Measurements from ENCODE around the gene MALRD1.

Gene MALRD1

GRCh38 chr10:19158358-19158757 is 109.8 kb downstream of the MALRD1 start:
- H3K27ac Mint-ChIP-seq, result no peak overlapping the region
- no peak overlapping the region for H3K4me3 Mint-ChIP-seq
- DNase-seq (no peak), ATAC-seq (no peak)
- H3K4me1 Mint-ChIP-seq, result no peaks in the 10 kb centered on the region
- no peaks in the 10 kb centered on the region for H3K27me3 Mint-ChIP-seq
- peaks cover 0 to 14% of the 10 kb centered on the region in 2 donors for H3K9me3 Mint-ChIP-seq

- Mint-ChIP-seq H3K4me3 (no peak overlapping the region), H3K27me3 (no peaks in the 10 kb centered on the region), H3K9me3 (peaks cover 0 to 15% of the 10 kb centered on the region in 2 donors), H3K4me1 (no peaks in the 10 kb centered on the region), H3K27ac (no peak overlapping the region)
- DNase-seq (no peak), ATAC-seq (no peak)
Observed at GRCh38 chr10:19158870-19159269, 110.3 kb downstream of the MALRD1 start.

GRCh38 chr10:19164461-19164860 is 115.9 kb downstream of the MALRD1 start:
- H3K4me3 Mint-ChIP-seq, result no peak overlapping the region
- H3K27ac Mint-ChIP-seq, result no peak overlapping the region
- H3K9me3 Mint-ChIP-seq, result peaks cover 11 to 24% of the 10 kb centered on the region in 2 donors
- no peak for ATAC-seq
- DNase-seq, result no peak
- no peaks in the 10 kb centered on the region for H3K27me3 Mint-ChIP-seq
- no peaks in the 10 kb centered on the region for H3K4me1 Mint-ChIP-seq

GRCh38 chr10:19168584-19168983 is 120.0 kb downstream of the MALRD1 start:
- Mint-ChIP-seq H3K4me1 (no peaks in the 10 kb centered on the region), H3K27me3 (no peaks in the 10 kb centered on the region), H3K9me3 (peaks cover 11 to 13% of the 10 kb centered on the region in 2 donors), H3K27ac (no peak overlapping the region), H3K4me3 (no peak overlapping the region)
- DNase-seq, result no peak
- ATAC-seq, result no peak

- peaks cover 11 to 13% of the 10 kb centered on the region in 2 donors for H3K9me3 Mint-ChIP-seq
- ATAC-seq (no peak), DNase-seq (no peak)
- H3K27ac Mint-ChIP-seq, result no peak overlapping the region
- H3K4me3 Mint-ChIP-seq, result no peak overlapping the region
- H3K4me1 Mint-ChIP-seq, result no peaks in the 10 kb centered on the region
- no peaks in the 10 kb centered on the region for H3K27me3 Mint-ChIP-seq
Observed at GRCh38 chr10:19169041-19169440, 120.4 kb downstream of the MALRD1 start.

- Mint-ChIP-seq H3K9me3 (peaks cover 11 to 13% of the 10 kb centered on the region in 2 donors), H3K27me3 (no peaks in the 10 kb centered on the region), H3K27ac (no peak overlapping the region), H3K4me3 (no peak overlapping the region), H3K4me1 (no peaks in the 10 kb centered on the region)
- no peak for ATAC-seq
- DNase-seq, result no peak
Observed at GRCh38 chr10:19169684-19170083, 121.1 kb downstream of the MALRD1 start.

- H3K4me3 Mint-ChIP-seq, result no peak overlapping the region
- ATAC-seq (no peak), DNase-seq (no peak)
- no peaks in the 10 kb centered on the region for H3K27me3 Mint-ChIP-seq
- H3K9me3 Mint-ChIP-seq, result peaks cover 0 to 8% of the 10 kb centered on the region in 2 donors
- no peak overlapping the region for H3K27ac Mint-ChIP-seq
- no peaks in the 10 kb centered on the region for H3K4me1 Mint-ChIP-seq
Observed at GRCh38 chr10:19178675-19179074, 130.1 kb downstream of the MALRD1 start.

GRCh38 chr10:19184891-19185290 is 136.3 kb downstream of the MALRD1 start:
- H3K4me1 Mint-ChIP-seq, result no peaks in the 10 kb centered on the region
- H3K9me3 Mint-ChIP-seq, result peaks cover 15 to 16% of the 10 kb centered on the region in 2 donors
- H3K4me3 Mint-ChIP-seq, result no peak overlapping the region
- H3K27ac Mint-ChIP-seq, result no peak overlapping the region
- H3K27me3 Mint-ChIP-seq, result no peaks in the 10 kb centered on the region
- no peak for ATAC-seq
- DNase-seq, result no peak

- no peak for DNase-seq
- H3K27me3 Mint-ChIP-seq, result no peaks in the 10 kb centered on the region
Observed at GRCh38 chr10:19194866-19195265, 146.3 kb downstream of the MALRD1 start.

GRCh38 chr10:19195698-19196097 is 147.1 kb downstream of the MALRD1 start:
- peaks cover 0 to 5% of the 10 kb centered on the region in 2 donors for H3K9me3 Mint-ChIP-seq
- no peak for ATAC-seq
- no peak overlapping the region for H3K27ac Mint-ChIP-seq
- no peaks in the 10 kb centered on the region for H3K27me3 Mint-ChIP-seq
- no peaks in the 10 kb centered on the region for H3K4me1 Mint-ChIP-seq
- DNase-seq, result no peak
- H3K4me3 Mint-ChIP-seq, result no peak overlapping the region

More at GRCh38 chr10:19194866-19195265, 146.3 kb downstream of the MALRD1 start:
- H3K4me1 Mint-ChIP-seq, result no peaks in the 10 kb centered on the region
- H3K27ac Mint-ChIP-seq, result no peak overlapping the region
- no peak overlapping the region for H3K4me3 Mint-ChIP-seq
- ATAC-seq, result no peak
- peaks cover 0 to 8% of the 10 kb centered on the region in 2 donors for H3K9me3 Mint-ChIP-seq

- H3K27ac Mint-ChIP-seq, result no peak overlapping the region
- no peak overlapping the region for H3K4me3 Mint-ChIP-seq
- no peaks in the 10 kb centered on the region for H3K27me3 Mint-ChIP-seq
- H3K9me3 Mint-ChIP-seq, result no peaks in the 10 kb centered on the region
- ATAC-seq, result no peak
- no peak for DNase-seq
- H3K4me1 Mint-ChIP-seq, result no peaks in the 10 kb centered on the region
Observed at GRCh38 chr10:19200211-19200610, 151.6 kb downstream of the MALRD1 start.

GRCh38 chr10:19204246-19204917 is 155.8 kb downstream of the MALRD1 start:
- Mint-ChIP-seq H3K9me3 (peaks cover 4 to 7% of the 10 kb centered on the region in 2 donors), H3K4me3 (no peak overlapping the region), H3K4me1 (no peaks in the 10 kb centered on the region), H3K27ac (no peak overlapping the region), H3K27me3 (no peaks in the 10 kb centered on the region)
- ATAC-seq (no peak), DNase-seq (no peak)

GRCh38 chr10:19209319-19209718 is 160.7 kb downstream of the MALRD1 start:
- Mint-ChIP-seq H3K27me3 (no peaks in the 10 kb centered on the region), H3K4me1 (no peaks in the 10 kb centered on the region), H3K4me3 (no peak overlapping the region), H3K27ac (no peak overlapping the region), H3K9me3 (peaks cover 7 to 9% of the 10 kb centered on the region in 2 donors)
- DNase-seq, result no peak
- no peak for ATAC-seq

- no peaks in the 10 kb centered on the region for H3K4me1 Mint-ChIP-seq
- peaks cover 7 to 12% of the 10 kb centered on the region in 2 donors for H3K9me3 Mint-ChIP-seq
- no peak for ATAC-seq
- H3K27ac Mint-ChIP-seq, result no peak overlapping the region
- no peaks in the 10 kb centered on the region for H3K27me3 Mint-ChIP-seq
- no peak for DNase-seq
- no peak overlapping the region for H3K4me3 Mint-ChIP-seq
Observed at GRCh38 chr10:19212590-19212989, 164.0 kb downstream of the MALRD1 start.

- Mint-ChIP-seq H3K27me3 (no peaks in the 10 kb centered on the region), H3K27ac (no peak overlapping the region), H3K9me3 (no peaks in the 10 kb centered on the region), H3K4me1 (no peaks in the 10 kb centered on the region), H3K4me3 (no peak overlapping the region)
- DNase-seq (no peak), ATAC-seq (no peak)
Observed at GRCh38 chr10:19221216-19221615, 172.6 kb downstream of the MALRD1 start.

- ATAC-seq (no peak), DNase-seq (no peak)
- H3K4me3 Mint-ChIP-seq, result no peak overlapping the region
Observed at GRCh38 chr10:19226025-19226424, 177.4 kb downstream of the MALRD1 start.

GRCh38 chr10:19231034-19231433 is 182.4 kb downstream of the MALRD1 start:
- Mint-ChIP-seq H3K4me1 (no peaks in the 10 kb centered on the region), H3K27ac (peak overlapping the region in 1 of 2 donors; percentile 22), H3K4me3 (no peak overlapping the region), H3K9me3 (peaks cover 8 to 21% of the 10 kb centered on the region in 2 donors), H3K27me3 (no peaks in the 10 kb centered on the region)
- ATAC-seq (no peak), DNase-seq (no peak)

More at GRCh38 chr10:19226025-19226424, 177.4 kb downstream of the MALRD1 start:
- Mint-ChIP-seq H3K27ac (no peak overlapping the region), H3K4me1 (no peaks in the 10 kb centered on the region), H3K27me3 (no peaks in the 10 kb centered on the region), H3K9me3 (peaks cover 1 to 4% of the 10 kb centered on the region in 2 donors)

All from stimulated activated naive CD8-positive, alpha-beta T cell treated with anti-CD3 and anti-CD28 coated beads, Interleukin-15, amount 100 ng/mL, for 72 hours (primary cell).